WTC11 (cell line): ENCODE results near the gene HERPUD2. TPM values are rescaled to one million over a fixed set of nuclear protein-coding genes. Genes with fewer than 3 reads are reported as not detected.

Experiments used
- total RNA-seq: library from RNA; stranded (reverse); gene quantifications from 3 replicates; pipeline ENCODE4 v1.2.3, GENCODE V29; 2021

Gene HERPUD2
- total RNA-seq, 1 experiment from 2014 or later, result 16.2 TPM

Other genes with a start within 250 kb of the HERPUD2 start
- gene SEPTIN7, start 105.9 kb upstream of the HERPUD2 start, total RNA-seq, result 153 to 161 TPM (median 158 TPM) in 3 replicates